Mesothelial cell of epicardium (in vitro differentiated cells): Measurements from ENCODE around the gene SYNCRIP. TPM values are rescaled to one million over a fixed set of nuclear protein-coding genes. Genes with fewer than 3 reads are reported as not detected.

Source experiments
- DNase-seq, 2 experiments: peaks; one replicate each; pipeline ENCODE4 v3.0.0; 2021; ENCODE audit warnings: low spot score in 2 of 2; ENCODE audit not compliant: unreplicated experiment in 2 of 2
- H3K27ac Mint-ChIP-seq: 2 replicates; pipeline ENCODE4 v1.8.0; 2021; ENCODE audit warnings: mixed read lengths
- H3K27me3 Mint-ChIP-seq: 2 replicates; pipeline ENCODE4 v1.8.0; 2021; ENCODE audit warnings: low read depth, mixed read lengths
- H3K36me3 Mint-ChIP-seq: 2 replicates; pipeline ENCODE4 v1.8.0; 2021; ENCODE audit warnings: mixed read lengths
- H3K4me1 Mint-ChIP-seq: 2 replicates; pipeline ENCODE4 v1.8.0; 2021; ENCODE audit warnings: mixed read lengths
- H3K4me3 Mint-ChIP-seq: 2 replicates; pipeline ENCODE4 v1.8.0; 2021; ENCODE audit warnings: mild to moderate bottlenecking, moderate library complexity, mixed read lengths
- H3K9me3 Mint-ChIP-seq: 2 replicates; pipeline ENCODE4 v1.8.0; 2021; ENCODE audit warnings: mixed read lengths
- CTCF ChIP-seq: fragments of 200-600 bp; sonication (generic); IDR thresholded peaks from one replicate; pipeline ENCODE4 v1.5.0; 2021; ENCODE audit warnings: antibody characterized with exemption; ENCODE audit not compliant: unreplicated experiment
- total RNA-seq: library from RNA; stranded (reverse); gene quantifications from 3 replicates; pipeline ENCODE4 v1.2.1, GENCODE V29; 2021

The SYNCRIP gene
- total RNA-seq, 1 donor from 2014 or later, result 129 TPM

GRCh38 chr6:85673198-85674139, 30.8 kb upstream of the SYNCRIP start:
- Mint-ChIP-seq H3K27ac (peak overlapping the region; percentile 8), H3K36me3 (peaks cover 13% of the 10 kb centered on the region), H3K9me3 (no peaks in the 10 kb centered on the region), H3K4me1 (peaks cover 38% of the 10 kb centered on the region), H3K27me3 (no peaks in the 10 kb centered on the region), H3K4me3 (no peak overlapping the region)
- TF ChIP-seq CTCF, result no peak
- DNase-seq, result no peak

DNA sequence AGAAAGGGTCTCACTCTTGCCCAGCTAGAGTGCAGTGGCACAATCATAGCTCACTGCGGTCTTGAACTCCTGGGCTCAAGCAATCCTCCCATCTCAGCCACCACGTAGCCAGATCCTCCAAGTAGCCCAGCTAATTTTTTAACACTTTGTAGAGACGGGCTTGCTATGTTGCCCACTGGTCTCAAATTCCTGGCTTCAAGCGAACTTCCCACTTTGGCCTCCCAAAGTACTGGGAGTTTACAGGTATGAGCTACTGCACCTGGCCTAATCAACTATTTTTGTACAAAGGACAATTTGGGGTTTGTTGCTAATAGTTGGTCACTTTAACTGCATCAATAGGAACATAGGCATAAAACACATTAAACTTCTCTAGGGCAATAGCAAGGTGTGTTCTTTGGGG, 29.9 kb upstream of the SYNCRIP start:
- Mint-ChIP-seq H3K9me3 (no peaks in the 10 kb centered on the region), H3K4me1 (peaks cover 38% of the 10 kb centered on the region), H3K27ac (peak overlapping the region; percentile 40), H3K27me3 (no peaks in the 10 kb centered on the region), H3K36me3 (peaks cover 13% of the 10 kb centered on the region), H3K4me3 (no peak overlapping the region)
- TF ChIP-seq CTCF, result no peak
- DNase-seq, result no peak

GRCh38 chr6:85672050-85672449, 29.4 kb upstream of the SYNCRIP start:
- DNase-seq, result no peak
- Mint-ChIP-seq H3K36me3 (peaks cover 13% of the 10 kb centered on the region), H3K27me3 (no peaks in the 10 kb centered on the region), H3K9me3 (no peaks in the 10 kb centered on the region), H3K4me3 (no peak overlapping the region), H3K27ac (no peak overlapping the region), H3K4me1 (peaks cover 38% of the 10 kb centered on the region)
- TF ChIP-seq CTCF, result no peak

DNA sequence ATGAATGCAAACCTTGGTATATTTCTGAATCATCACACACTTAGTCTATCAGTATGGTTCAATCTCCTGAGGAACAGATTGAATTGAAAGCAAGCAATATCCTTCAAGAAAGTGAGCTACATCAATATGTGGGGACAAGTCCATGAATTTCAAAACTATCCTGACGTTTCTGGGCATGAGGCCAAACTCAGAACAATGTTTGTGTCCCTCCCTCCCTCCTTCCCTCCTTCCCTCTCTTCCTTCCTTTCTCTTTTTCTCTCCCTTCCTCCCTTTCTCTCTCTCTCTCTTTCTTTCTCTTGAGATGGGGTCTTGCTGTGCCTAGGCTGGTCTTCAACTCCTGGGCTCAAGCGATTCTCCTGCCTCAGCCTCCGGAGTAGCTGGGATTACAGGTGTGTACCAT, 27.9 kb upstream of the SYNCRIP start:
- no peaks in the 10 kb centered on the region for H3K27me3 Mint-ChIP-seq
- no peaks in the 10 kb centered on the region for H3K9me3 Mint-ChIP-seq
- peak overlapping the region; percentile 64 for H3K27ac Mint-ChIP-seq
- no peak overlapping the region for H3K4me3 Mint-ChIP-seq
- DNase-seq, result no peak
- peaks cover 26% of the 10 kb centered on the region for H3K4me1 Mint-ChIP-seq
- peaks cover 15% of the 10 kb centered on the region for H3K36me3 Mint-ChIP-seq
- no peak for TF ChIP-seq CTCF

DNA sequence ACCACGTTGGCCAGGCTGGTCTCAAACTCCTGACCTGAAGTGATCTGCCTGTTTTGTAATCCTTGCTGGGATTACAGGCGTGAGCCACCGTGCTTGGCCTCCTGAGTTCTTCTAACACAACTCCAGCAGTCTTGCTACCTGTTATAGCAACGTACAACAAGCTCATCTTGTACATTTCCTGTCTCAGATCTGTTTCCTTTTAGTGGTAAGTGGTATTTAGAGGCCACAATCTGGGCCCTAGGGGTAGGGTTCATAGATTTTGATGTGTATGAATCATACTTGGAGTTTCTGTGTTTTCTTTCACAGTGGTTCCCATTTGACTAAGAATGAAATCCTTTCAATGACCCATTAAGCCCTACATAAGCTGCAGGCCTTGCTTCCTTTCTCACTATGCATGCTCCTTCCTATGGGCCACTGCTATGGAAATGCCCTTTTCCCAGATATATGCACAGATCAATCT, 27.1 kb upstream of the SYNCRIP start:
- H3K4me3 Mint-ChIP-seq, result no peak overlapping the region
- H3K27me3 Mint-ChIP-seq, result no peaks in the 10 kb centered on the region
- H3K36me3 Mint-ChIP-seq, result peaks cover 17% of the 10 kb centered on the region
- no peak for DNase-seq
- H3K4me1 Mint-ChIP-seq, result peaks cover 17% of the 10 kb centered on the region
- TF ChIP-seq CTCF, result no peak
- H3K27ac Mint-ChIP-seq, result peak overlapping the region; percentile 5
- no peaks in the 10 kb centered on the region for H3K9me3 Mint-ChIP-seq
